ENCODE measurements around the gene MAML3. TPM values are rescaled to one million over a fixed set of nuclear protein-coding genes. Genes with fewer than 3 reads are reported as not detected.

MAML3 gene
- total RNA-seq, 4 donors from 2014 or later = 21.2 to 28.4 (median 22.1) TPM

DNA sequence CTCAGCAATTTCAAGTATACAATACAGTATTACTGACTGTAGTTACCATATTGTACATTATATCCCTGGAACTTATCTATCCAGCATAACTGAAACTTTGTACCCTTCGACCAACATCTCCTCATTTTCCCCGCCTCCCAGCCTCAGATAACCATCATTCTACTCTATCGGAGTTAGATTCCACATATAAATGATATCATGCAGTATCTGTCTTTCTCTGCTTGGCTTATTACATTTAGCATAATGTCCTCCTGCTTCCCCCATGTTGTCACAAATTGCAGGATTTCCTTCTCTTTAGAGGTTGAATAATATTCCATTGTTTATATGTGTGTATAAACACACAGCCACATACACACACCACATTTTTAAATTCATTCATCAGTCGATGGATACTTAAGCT is 218.1 kb downstream of the MAML3 start:
- WGBS, 2 donors = 77 to 86% methylated on average over 4 of the region's 4 CpGs
- no peak for TF ChIP-seq POLR2A (IDR thresholded peaks at IDR 0.05)
- no peak for TF ChIP-seq CTCF (IDR thresholded peaks at IDR 0.05)
- DNase-seq (ENCODE audit: low spot score in 2 of 2) = no peak

DNA sequence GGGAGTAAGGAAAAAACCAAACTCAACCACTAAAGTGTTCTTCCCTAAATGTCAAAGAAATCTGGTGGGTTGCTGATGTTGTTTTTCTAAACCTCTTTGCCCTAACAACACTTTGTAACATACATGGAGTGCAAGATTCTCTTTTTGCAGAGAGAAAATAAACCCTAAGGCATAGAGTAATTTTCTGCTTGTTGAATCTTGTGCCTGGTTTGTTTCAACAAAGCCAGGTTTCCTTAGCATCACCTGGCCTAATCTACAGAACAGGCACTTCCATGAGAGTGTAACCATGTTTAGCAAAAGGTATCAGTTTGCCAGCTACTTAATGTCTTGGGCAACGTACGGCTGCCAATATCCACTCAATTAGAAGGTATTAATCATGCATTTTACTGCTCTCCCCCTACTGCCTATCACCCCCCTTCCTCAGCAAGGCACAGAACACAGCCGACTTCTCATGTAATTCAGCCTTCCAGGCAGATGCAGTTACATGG is 219.2 kb downstream of the MAML3 start:
- H3K4me3 ChIP-seq (ENCODE audit: low read depth, poor library complexity, severe bottlenecking) = no peak overlapping the region
- TF ChIP-seq CTCF (IDR thresholded peaks at IDR 0.05) (no peak), POLR2A (IDR thresholded peaks at IDR 0.05) (no peak)
- WGBS, 2 donors = 33 to 39% methylated on average over 3 of the region's 3 CpGs
- intact Hi-C loops (cut with DNase I; ENCODE audit: low total_unique reads) = no loop called here
- no peak for DNase-seq (ENCODE audit: low spot score in 2 of 2)

More for the DNA sequence above, 218.1 kb downstream of the MAML3 start:
- intact Hi-C loops (cut with DNase I; ENCODE audit: low total_unique reads) = no loop called here
- H3K4me3 ChIP-seq (ENCODE audit: low read depth, poor library complexity, severe bottlenecking) = no peak overlapping the region

DNA sequence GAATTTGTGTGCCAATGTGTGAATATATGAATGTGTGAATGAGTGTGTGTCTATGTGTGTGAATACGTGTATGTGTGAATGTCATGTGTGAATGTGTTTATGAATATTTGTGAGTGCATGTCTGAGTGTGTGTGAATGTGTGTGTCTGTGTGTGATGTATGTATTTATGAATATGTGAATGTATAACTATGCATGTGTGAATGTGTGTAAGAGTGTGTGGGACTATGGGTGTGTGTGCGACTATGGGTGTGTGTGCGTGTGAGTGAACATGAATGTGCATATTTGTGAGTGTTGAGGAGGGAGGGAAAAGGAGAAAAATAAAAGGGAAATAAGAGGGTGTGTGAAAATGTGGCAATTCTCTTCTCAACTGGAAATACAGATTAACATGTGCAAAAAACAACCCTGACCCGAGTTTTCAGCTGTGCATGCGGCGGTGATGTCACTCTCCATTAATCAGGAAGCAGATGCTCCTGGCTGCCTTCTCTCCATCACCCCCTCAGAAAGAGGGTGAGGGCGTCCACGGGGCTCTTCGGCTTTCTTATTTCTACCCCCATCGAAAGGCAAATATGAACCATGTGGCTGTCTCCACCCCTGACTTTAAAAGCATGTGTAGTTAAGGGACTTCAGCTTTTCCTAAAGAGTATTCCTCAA is 219.8 kb downstream of the MAML3 start:
- TF ChIP-seq CTCF (IDR thresholded peaks at IDR 0.05) (no peak), POLR2A (IDR thresholded peaks at IDR 0.05) (no peak)
- WGBS, 2 donors = 37 to 42% methylated on average over 10 of the region's 10 CpGs
- H3K4me3 ChIP-seq (ENCODE audit: low read depth, poor library complexity, severe bottlenecking) = no peak overlapping the region
- intact Hi-C loops (cut with DNase I; ENCODE audit: low total_unique reads) = no loop called here
- DNase-seq (ENCODE audit: low spot score in 2 of 2) = no peak

- no peak overlapping the region for H3K4me3 ChIP-seq (ENCODE audit: low read depth, poor library complexity, severe bottlenecking)
- 69 to 72% methylated on average over 5 of the region's 5 CpGs for WGBS, 2 donors
- intact Hi-C loops (cut with DNase I; ENCODE audit: low total_unique reads) = no loop called here
- no peak for TF ChIP-seq POLR2A (IDR thresholded peaks at IDR 0.05)
- TF ChIP-seq CTCF (IDR thresholded peaks at IDR 0.05) = no peak
- DNase-seq (ENCODE audit: low spot score in 2 of 2) = no peak
Observed at GRCh38 chr4:139933541-139933940, 220.4 kb downstream of the MAML3 start.

GRCh38 chr4:139933104-139933503 is 220.9 kb downstream of the MAML3 start:
- WGBS, 2 donors = 96 to 99% methylated on average over 6 of the region's 6 CpGs
- DNase-seq (ENCODE audit: low spot score in 2 of 2) = no peak
- TF ChIP-seq CTCF (IDR thresholded peaks at IDR 0.05) (no peak), POLR2A (IDR thresholded peaks at IDR 0.05) (no peak)
- H3K4me3 ChIP-seq (ENCODE audit: low read depth, poor library complexity, severe bottlenecking) = no peak overlapping the region
- intact Hi-C loops (cut with DNase I; ENCODE audit: low total_unique reads) = no loop called here

DNA sequence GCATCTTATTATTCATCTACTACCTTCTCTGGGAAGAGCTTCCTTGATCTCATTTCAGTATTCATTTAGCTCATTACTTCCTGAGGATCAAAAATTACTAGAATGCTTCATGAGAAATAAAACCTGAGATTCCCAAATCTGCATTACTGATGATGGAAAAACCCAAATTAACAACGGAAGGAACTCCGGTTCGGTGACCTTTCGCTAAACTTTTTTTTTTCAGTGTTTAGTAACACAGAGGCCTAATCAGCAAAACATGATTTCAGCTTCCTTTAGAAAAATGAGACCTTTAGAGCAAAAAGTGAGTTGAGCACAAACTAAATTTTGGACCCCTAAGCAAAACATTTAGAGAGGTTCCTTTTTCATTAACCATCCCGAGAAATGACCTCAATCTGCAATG is 229.2 kb downstream of the MAML3 start:
- TF ChIP-seq POLR2A (IDR thresholded peaks at IDR 0.05) (no peak), CTCF (IDR thresholded peaks at IDR 0.05) (no peak)
- no peak for DNase-seq (ENCODE audit: low spot score in 2 of 2)
- no peak overlapping the region for H3K4me3 ChIP-seq (ENCODE audit: low read depth, poor library complexity, severe bottlenecking)
- intact Hi-C loops (cut with DNase I; ENCODE audit: low total_unique reads) = no loop called here
- 76 to 78% methylated on average over 5 of the region's 5 CpGs for WGBS, 2 donors

Measured in lower leg skin (tissue), 4 donors.